Stimulated activated CD8-positive, alpha-beta memory T cell treated with anti-CD3 and anti-CD28 coated beads, Interleukin-2, amount 100 ng/mL, for 1 hour (primary cell): ENCODE results near the gene SERPINE2.
"Not testable (repeated sequence)": the region's sequence is repeated elsewhere in the genome, so short reads cannot be mapped to it uniquely, and the experiment has no call there.

Source experiments
- DNase-seq, 2 donors: peaks; one replicate each; pipeline ENCODE4 v3.0.0-alpha.2; 2020; ENCODE audit warnings: low read depth in 2 of 2

The SERPINE2 gene

DNA sequence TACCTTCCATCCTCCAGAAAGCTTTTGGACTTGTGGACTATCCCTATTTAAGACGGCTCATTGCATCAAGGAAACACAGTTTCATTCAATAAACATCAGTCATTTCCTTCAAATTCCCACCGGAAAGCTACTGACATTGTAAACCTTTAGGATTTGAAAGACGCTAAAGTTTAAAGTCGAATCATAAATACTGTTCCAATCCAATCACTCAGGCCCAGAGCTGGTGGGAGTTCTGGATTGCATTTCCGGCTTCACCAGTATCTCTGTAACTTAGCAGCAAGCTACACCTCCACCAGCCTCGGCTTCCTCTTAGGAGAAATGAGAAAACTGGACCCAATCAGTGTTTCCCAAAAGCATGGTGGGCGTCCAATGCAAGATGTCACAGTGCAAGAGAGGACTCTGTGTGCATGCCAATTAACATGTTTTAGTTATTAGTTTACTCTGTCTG lies 95.5 kb downstream of the SERPINE2 start:
- no peak for DNase-seq

DNA sequence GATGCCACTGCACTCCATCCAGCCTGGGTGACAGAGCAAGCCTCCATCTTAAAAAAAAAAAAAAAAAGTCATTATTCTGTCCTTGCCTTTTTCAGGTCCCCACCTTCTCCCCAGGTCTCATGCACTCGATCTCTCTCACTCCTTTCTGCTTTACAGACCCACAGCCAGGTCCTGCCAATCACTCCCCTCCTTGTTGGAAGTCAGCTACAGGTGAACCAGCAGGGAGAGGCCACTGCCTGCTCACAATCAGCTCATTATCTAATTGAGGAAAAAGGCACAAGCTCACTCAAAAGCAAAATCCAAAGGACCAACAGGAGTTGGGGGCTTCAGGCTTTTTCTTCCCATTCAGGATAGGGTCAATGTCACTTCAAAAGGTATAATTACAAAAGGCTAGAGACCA lies 96.0 kb downstream of the SERPINE2 start:
- DNase-seq: no peak

DNA sequence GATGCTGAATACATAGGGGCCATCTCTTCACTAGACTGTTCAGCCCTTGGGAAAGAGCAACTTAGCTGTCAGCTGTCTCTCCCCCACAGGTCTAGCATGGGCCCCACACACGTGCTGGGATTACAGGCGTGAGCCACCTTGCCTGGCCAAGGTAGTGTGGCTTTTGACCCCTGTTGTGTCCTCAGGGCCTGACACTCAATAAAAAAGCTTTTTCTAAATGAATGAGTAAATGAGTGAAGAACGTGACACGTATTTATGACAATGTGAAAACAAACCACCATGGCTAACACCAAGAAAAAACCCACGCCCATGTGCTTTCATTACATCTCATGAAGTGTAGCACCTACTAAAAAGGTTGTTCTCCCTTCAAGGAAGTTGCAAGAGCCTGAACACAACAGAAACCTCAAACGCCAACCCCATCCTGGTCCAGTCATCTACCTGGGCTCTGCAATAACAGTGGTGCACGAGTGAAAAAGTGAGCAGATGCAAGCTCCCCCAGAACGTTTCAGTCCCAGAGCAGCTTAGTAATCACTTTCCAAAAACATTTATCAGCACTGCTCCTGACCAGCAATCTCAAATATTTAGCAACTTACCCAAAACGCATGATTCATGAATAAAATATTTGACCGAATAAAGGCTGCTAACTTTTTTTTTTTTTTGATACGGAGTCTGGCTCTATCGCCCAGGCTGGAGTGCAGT lies 97.4 kb downstream of the SERPINE2 start:
- no peak for DNase-seq

DNA sequence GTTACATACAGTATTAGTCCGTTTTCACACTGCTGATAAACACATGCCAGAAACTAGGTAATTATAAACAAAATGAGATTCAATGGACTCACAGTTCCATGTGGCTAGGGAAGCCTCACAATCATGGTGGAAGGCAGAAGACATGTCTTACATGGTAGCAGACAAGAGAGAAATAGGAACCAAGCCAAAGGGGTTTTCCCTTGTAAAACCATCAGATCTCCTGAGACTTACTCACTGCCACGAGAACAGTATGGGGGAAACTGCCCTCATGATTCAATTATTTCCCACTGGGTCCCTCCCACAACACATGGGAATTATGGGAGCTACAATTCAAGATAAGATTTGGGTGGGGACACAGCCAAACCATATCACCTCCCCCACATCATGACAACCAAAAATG lies 99.6 kb downstream of the SERPINE2 start:
- not testable (repeated sequence) for DNase-seq

DNA sequence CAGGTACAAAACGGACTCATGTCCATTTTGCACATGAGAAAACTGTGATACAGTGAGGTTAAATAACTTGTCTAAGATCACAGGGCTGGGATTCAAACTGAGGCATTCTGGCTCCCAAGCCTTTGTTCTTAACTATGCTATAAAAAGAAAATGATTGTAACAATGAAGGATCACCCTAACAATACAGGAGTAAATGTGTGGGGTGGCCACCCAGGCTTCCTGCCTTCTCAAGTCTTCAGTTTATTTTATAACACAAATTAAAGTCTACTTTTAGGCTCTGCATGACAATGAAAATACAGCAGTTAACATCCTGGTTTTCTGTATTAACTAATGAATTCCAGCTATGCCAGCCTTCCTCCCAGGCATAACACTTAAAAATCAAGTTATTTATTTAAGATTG lies 101.6 kb downstream of the SERPINE2 start:
- DNase-seq: no peak

DNA sequence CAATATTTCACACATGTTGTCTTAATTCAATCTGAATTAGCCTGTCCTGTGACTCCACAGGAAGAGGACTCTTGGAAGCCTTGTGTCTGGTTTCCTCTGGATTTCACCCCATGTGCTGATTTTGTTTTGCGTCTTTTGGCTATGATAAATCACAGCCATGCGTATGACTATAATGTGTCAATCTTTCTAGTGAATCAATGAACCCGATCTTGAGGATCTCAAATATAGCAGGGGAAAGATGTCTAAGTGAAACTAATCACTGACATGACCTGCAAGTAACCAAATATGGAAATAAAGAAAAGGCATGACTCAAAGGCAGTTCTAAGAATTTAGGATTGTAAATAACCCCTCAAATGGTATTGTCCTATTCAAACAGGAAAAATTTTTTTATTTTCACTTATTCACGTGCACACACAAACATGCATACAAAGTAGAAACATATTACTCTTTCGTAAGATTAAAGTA lies 102.2 kb downstream of the SERPINE2 start:
- DNase-seq: no peak

DNA sequence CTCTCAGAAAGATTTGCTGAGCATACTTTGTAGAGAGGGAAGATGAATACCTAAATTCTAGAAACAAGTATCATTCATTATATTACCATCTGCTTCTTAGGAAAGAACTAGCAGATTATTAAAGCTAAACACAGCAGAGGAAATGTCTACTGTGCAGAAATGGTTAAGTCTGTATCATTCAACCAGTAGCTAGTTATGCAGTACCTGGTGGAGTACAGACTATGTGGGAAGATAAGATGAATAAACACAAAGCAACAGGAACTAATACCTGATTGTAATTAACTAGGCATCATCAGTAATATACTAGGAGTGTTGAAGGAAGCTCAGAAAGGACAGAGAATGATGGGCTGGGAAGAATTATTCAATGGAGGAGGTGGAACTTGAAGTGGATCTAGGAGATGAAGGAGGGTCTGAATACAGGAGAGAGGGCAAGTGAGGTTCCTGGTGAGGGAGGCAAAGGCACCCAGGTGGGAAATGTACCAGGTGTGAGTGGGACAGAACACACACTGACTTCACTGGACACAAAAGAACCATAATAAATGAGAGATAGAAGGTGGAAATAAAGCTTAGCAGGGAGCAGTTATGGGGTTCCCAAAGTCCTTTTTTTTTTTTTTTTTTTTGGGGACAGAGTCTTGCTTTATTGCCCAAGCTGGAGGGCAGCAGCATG lies 103.5 kb downstream of the SERPINE2 start:
- no peak for DNase-seq

DNA sequence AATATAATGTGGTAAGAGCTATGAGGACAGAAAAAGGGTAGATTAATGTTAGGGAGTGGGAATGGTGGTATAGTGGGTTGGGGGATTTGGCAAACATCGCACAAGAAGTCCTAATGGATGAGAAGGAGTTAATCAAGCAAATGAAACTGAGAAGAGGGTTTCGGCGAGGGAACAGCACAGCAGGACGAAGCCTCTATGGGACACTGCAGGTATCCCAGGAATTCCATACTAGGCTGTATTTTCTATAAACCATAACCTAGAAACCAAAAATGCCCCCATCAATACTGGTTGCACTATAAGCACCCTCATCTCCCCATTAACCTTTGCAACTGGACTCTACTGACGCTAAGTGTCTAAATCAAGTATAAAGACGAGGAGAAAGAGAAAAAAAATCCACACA lies 104.2 kb downstream of the SERPINE2 start:
- DNase-seq: no peak

DNA sequence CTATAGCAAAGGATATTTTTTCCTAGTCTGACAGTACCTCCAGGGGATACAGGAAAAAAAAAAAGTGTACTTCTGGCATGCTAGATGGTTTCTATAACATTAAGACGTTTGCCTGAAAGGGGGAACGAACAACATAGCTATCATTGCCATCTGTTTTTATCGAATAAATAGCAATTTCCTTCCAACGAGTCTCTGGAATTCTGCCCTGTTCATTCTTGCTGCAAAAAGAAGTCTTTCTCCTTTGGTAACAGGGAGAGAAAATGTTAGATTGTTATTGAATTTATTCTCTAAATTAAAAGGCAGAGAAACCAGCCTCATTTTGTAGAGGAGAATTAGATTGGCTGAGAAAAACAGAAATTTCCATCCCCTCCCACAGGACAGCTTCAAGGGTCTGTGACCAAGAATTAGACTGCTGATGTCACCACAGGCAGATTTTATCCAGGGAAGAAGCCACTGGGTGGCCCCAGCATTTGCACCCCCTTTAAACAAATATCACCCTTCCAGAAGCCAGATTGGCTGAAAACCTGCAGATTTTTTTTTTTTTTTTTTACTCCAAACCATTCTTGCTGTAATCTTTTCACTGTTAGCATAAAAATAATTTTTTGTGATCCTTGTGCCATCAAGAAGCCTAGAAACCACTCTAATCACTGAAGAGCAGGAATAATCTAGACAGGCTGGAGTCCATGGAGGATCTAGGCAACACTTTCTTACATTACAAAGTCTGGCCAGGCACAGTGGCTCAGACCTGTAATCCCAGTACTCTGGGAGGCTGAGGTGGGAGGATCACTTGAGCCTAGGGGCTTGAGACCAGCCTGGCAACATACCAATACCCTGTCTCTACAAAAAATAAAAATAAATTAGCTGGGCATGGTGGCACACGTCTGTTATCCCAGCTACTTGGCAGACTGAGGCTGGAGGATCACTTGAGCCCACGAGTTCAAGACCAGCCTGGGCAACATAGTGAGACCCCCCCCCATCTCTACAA lies 106.0 kb downstream of the SERPINE2 start:
- no peak for DNase-seq

DNA sequence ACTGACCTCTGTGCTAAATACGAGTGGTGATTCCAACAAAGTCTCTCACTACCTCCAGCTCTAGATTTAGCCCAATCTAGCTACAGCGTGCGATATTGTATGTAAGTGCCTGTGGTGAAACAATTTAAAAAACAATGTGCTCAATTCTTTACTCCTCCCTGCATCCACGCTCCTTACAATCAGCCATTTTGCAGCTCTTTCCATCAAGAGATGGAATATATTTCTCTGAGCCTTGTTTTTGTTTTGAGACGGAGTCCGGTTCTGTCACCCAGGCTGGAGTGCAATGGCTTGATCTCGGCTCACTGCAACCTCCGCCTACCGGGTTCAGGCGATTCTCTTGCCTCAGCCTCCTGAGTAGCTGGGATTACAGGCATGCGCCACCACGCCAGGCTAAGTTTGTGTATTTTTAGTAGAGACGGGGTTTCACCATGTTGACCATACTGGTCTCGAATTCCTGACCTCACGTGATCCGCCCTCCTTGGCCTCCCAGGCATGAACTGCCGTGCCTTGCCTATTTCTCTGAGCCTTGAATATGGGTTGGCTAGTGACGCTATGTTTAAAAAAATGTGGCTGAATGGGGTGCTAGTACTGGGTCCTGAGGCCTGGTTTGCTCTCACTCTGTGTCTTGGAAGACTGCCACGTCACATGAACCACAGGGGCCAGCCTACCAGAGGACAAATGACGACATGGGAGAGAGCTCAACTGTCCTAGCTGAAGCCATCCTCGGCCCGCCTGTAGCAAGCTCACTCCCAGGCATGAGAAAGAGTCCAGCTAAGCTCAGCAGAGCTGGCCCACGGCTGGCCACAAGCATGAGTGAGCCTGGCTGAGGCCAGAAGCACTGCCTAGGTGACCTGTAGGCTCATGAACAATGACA lies 108.7 kb downstream of the SERPINE2 start:
- DNase-seq: no peak

DNA sequence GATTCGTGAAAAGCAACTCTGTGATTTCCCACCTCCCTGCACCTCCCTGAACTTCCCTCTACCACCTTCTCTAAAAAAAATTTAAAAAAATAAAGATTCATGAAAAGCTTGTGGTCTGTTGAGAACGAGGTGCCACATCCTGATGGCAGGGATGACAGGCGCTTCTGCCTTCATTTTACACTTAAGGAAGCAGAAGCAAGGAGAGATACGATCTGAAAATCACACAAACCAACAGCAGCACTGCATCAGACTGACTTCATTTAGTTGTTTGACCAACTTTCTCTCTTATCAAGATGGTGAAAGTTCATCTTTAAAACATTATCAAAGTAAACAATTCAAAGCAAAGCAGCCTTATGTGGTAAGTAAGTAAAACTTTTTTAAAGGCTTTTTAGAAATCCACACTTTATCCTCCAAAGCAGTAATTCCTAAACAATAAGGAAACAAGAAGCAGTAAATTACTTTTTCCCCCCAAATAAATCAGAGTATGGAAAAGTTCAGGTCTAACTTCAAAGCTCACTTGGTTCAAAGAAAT lies 109.4 kb downstream of the SERPINE2 start:
- DNase-seq: no peak

DNA sequence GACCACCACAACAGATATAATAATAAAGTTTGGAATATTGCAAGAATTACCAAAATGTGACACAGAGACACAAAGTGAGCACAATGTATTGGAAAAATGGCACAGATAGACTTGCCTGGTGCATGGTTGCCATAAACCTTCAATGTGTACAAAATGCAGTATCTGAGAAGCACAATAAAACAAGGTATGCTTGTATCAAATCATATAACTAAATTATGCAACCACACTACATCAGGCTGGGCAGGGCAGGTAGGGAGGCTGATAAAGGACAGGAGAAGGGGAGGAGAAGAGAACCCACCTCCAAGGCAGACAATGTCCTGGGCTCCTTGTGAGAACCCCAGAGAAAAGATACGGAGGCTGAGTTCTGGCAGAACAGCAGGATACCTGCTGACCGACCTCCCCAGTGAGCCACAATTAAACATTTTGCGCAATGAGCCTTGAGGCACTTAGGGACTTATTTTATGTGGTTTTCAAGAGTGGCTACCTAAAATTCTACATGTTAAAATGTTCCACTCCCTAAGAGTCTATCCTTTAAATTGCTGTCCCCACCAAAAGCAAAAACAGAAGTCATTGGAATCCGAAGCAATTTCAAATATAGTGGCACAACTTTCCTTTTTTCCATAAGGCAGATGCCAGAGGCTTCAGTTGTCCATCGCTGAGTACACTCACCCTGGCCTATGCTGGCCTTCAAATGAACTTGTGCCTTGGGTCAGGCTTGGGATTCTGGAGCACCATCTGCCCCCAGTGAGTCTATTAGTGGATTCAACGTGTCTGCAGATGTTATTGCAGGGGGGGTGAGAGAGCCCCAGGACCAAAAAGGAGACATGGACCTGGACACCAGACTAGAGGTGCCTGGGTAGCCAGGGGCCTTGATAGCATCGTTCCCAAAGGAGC lies 110.7 kb downstream of the SERPINE2 start:
- no peak for DNase-seq

DNA sequence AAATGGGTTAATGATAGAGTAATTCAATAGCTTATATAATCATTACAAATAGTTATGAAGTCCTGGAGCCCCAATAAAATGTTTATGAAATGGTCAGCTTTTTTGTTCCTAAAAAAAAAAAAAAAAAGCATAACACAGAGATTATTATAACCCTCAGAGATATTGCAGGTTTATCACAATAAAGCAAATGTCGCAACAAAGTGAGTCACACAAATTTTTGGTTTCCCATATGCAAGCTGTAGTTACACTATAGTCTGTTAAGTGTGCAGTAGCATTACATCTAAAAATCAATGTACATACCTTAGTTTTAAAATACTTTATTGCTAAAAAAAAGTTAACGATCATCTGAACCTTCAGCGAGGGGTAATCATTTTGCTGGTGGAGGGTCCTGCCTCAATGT lies 114.0 kb downstream of the SERPINE2 start:
- no peak for DNase-seq
